Mesenchymal stem cell (in vitro differentiated cells and primary cell): Measurements from ENCODE around the gene TMEM45B.

Source experiments
- DNase-seq: peaks from one replicate; pipeline ENCODE4 v3.0.0-alpha.2; 2013
- H2AFZ ChIP-seq: one replicate; pipeline ENCODE4 v1.6.1; 2013; ENCODE audit warnings: low read depth, mild to moderate bottlenecking, control low read depth, inconsistent platforms, low read length, moderate library complexity
- H2AK5ac ChIP-seq: 2 replicates; pipeline ENCODE4 v1.6.1; 2013; ENCODE audit warnings: low read length, moderate library complexity, mild to moderate bottlenecking, inconsistent platforms; ENCODE audit not compliant: severe bottlenecking
- H2BK120ac ChIP-seq: one replicate; pipeline ENCODE4 v1.6.1; 2013; ENCODE audit warnings: low read depth, mild to moderate bottlenecking, inconsistent platforms, low read length, moderate library complexity
- H2BK12ac ChIP-seq, 2 experiments: one replicate each; pipeline ENCODE4 v1.6.1; 2013; ENCODE audit warnings: inconsistent platforms in 2 of 2, low read length in 2 of 2, mild to moderate bottlenecking in 2 of 2, moderate library complexity in 2 of 2, control low read depth in 1 of 2
- H2BK15ac ChIP-seq: one replicate; pipeline ENCODE4 v1.6.1; 2013; ENCODE audit warnings: mild to moderate bottlenecking, low read depth, inconsistent platforms; ENCODE audit not compliant: poor library complexity, severe bottlenecking
- H2BK5ac ChIP-seq: 2 replicates; pipeline ENCODE4 v1.6.1; 2013; ENCODE audit warnings: low read depth, mild to moderate bottlenecking, low read length, control low read depth, inconsistent platforms; ENCODE audit not compliant: poor library complexity, severe bottlenecking
- H3K14ac ChIP-seq, 2 experiments: one replicate each; pipeline ENCODE4 v1.6.1; 2013; ENCODE audit warnings: inconsistent platforms in 2 of 2, low read length in 2 of 2, control low read depth in 1 of 2, mild to moderate bottlenecking in 1 of 2, moderate library complexity in 1 of 2
- H3K18ac ChIP-seq, 2 experiments: one replicate each; pipeline ENCODE4 v1.6.1; 2013; ENCODE audit warnings: inconsistent platforms in 2 of 2, low read length in 2 of 2, control low read depth in 1 of 2, low read depth in 1 of 2, mild to moderate bottlenecking in 1 of 2
- H3K23ac ChIP-seq, 2 experiments: one replicate each; pipeline ENCODE4 v1.6.1; 2013; ENCODE audit warnings: inconsistent platforms in 2 of 2, low read length in 2 of 2, mild to moderate bottlenecking in 2 of 2, moderate library complexity in 2 of 2, control low read depth in 1 of 2
- H3K27ac ChIP-seq: 2 replicates; pipeline ENCODE4 v1.5.1; 2013; ENCODE audit warnings: mild to moderate bottlenecking, moderate library complexity, low read length, control low read depth, inconsistent platforms; ENCODE audit not compliant: poor library complexity, severe bottlenecking
- H3K27me3 ChIP-seq, 2 experiments: 2 replicates each; pipeline versions ENCODE4 v1.6.1 to v1.7.0; 2013; ENCODE audit warnings: low read length in 2 of 2, mild to moderate bottlenecking in 2 of 2, moderate library complexity in 2 of 2, control low read depth in 1 of 2, inconsistent platforms in 1 of 2; ENCODE audit not compliant: control insufficient read depth in 1 of 2, insufficient read depth in 1 of 2
- H3K36me3 ChIP-seq, 2 experiments: 2 replicates each; pipeline versions ENCODE4 v1.6.1 to v1.7.0; 2013; ENCODE audit warnings: low read length in 2 of 2, control low read depth in 1 of 2, inconsistent platforms in 1 of 2, low read depth in 1 of 2, mild to moderate bottlenecking in 1 of 2; ENCODE audit not compliant: insufficient read depth in 2 of 2, control insufficient read depth in 1 of 2
- H3K4ac ChIP-seq, 2 experiments: one replicate each; pipeline ENCODE4 v1.6.1; 2013; ENCODE audit warnings: inconsistent platforms in 2 of 2, low read length in 2 of 2, mild to moderate bottlenecking in 2 of 2, moderate library complexity in 2 of 2, control low read depth in 1 of 2, low read depth in 1 of 2
- H3K4me1 ChIP-seq: 2 replicates; pipeline ENCODE4 v1.6.1; 2013; ENCODE audit warnings: low read depth, low read length, control low read depth; ENCODE audit not compliant: control insufficient read depth, insufficient read depth
- H3K4me2 ChIP-seq: 2 replicates; pipeline ENCODE4 v1.6.1; 2013; ENCODE audit warnings: low read length, mild to moderate bottlenecking, inconsistent platforms; ENCODE audit not compliant: poor library complexity, severe bottlenecking
- H3K4me3 ChIP-seq, 2 experiments: 2 replicates each; pipeline versions ENCODE4 v1.5.1 to v1.7.0; 2013; ENCODE audit warnings: low read length in 2 of 2, mild to moderate bottlenecking in 2 of 2, control low read depth in 1 of 2, low read depth in 1 of 2; ENCODE audit not compliant: insufficient read depth in 1 of 2
- H3K79me1 ChIP-seq: replicated peaks from 2 replicates; pipeline ENCODE4 v1.6.1; 2013; ENCODE audit warnings: mild to moderate bottlenecking, control low read depth, low read length, inconsistent platforms; ENCODE audit not compliant: poor library complexity, severe bottlenecking
- H3K9ac ChIP-seq: 2 replicates; pipeline ENCODE4 v1.7.0; 2013; ENCODE audit warnings: mild to moderate bottlenecking, low read length, moderate library complexity
- H3K9me3 ChIP-seq: 2 replicates; pipeline ENCODE4 v1.7.0; 2013; ENCODE audit warnings: mild to moderate bottlenecking, low read length; ENCODE audit not compliant: control insufficient read depth
- H4K8ac ChIP-seq: one replicate; pipeline ENCODE4 v1.6.1; 2013; ENCODE audit warnings: inconsistent platforms, mild to moderate bottlenecking, low read length, moderate library complexity
- H4K91ac ChIP-seq: one replicate; pipeline ENCODE4 v1.6.1; 2013; ENCODE audit warnings: mild to moderate bottlenecking, low read length, inconsistent platforms
- WGBS: methylation state at CpG from one replicate; pipeline ENCODE4 v1.1.7; 2013; ENCODE audit warnings: mixed read lengths; 5-methylcytosine and 5-hydroxymethylcytosine counted together

The TMEM45B gene

GRCh38 chr11:129895126-129896041 is 79.7 kb downstream of the TMEM45B start, which contains the start of gene NFRKB:
Gene NFRKB, minus strand, starts transcription at chr11:129895578. Its CDS starts 2,729 bp downstream, at chr11:129892849.
- no peak within 1 kb of the TSS for H2BK12ac ChIP-seq
- no peak within 1 kb of the TSS for H2BK5ac ChIP-seq

GRCh38 chr11:129896062-129896461 is 80.4 kb downstream of the TMEM45B start:
- Histone ChIP-seq H3K36me3 (peaks cover 6 to 43% of the 10 kb centered on the region in 2 experiments), H4K91ac (no peak overlapping the region)

More at GRCh38 chr11:129895126-129896041, 79.7 kb downstream of the TMEM45B start, which contains the start of gene NFRKB:
- Histone ChIP-seq H3K4ac (peak within 1 kb of the TSS; percentile 52 to 61), H3K9me3 (no peaks in the 10 kb centered on the region), H2BK15ac (peak within 1 kb of the TSS; percentile 53), H3K36me3 (peaks cover 6 to 43% of the 10 kb centered on the region in 2 experiments), H3K4me1 (peaks cover 1% of the 10 kb centered on the region), H3K23ac (no peak within 1 kb of the TSS), H2AFZ (peak within 1 kb of the TSS; percentile 39), H4K8ac (peak within 1 kb of the TSS; percentile 33), H3K27ac (peak within 1 kb of the TSS; percentile 11), H3K9ac (peak within 1 kb of the TSS; percentile 91), H2BK120ac (peak within 1 kb of the TSS; percentile 61), H3K4me3 (peak within 1 kb of the TSS; percentile 90 to 95), H3K4me2 (peak within 1 kb of the TSS; percentile 69), H3K14ac (peak within 1 kb of the TSS in 1 of 2 experiments; percentile 77), H3K79me1 (peaks cover 18% of the 10 kb centered on the region), H4K91ac (peak within 1 kb of the TSS; percentile 53), H2AK5ac (no peak within 1 kb of the TSS), H3K27me3 (no peaks in the 10 kb centered on the region), H3K18ac (peak within 1 kb of the TSS; percentile 35 to 76)
- peak; percentile 68 for DNase-seq
- WGBS: 2% methylated on average over 77 of the region's 77 CpGs

GRCh38 chr11:129905402-129905801 is 89.8 kb downstream of the TMEM45B start:
- Histone ChIP-seq H2BK12ac (no peak overlapping the region), H2BK120ac (no peak overlapping the region), H3K18ac (no peak overlapping the region), H3K9me3 (no peaks in the 10 kb centered on the region), H2BK15ac (no peak overlapping the region), H3K9ac (no peak overlapping the region), H2AFZ (no peak overlapping the region), H3K4me3 (no peak overlapping the region), H4K91ac (no peak overlapping the region), H2BK5ac (no peak overlapping the region), H3K4ac (no peak overlapping the region), H2AK5ac (no peak overlapping the region), H3K27ac (no peak overlapping the region), H3K23ac (no peak overlapping the region), H3K36me3 (peaks cover 28 to 68% of the 10 kb centered on the region in 2 experiments), H3K4me1 (peaks cover 2% of the 10 kb centered on the region), H4K8ac (no peak overlapping the region), H3K79me1 (no peaks in the 10 kb centered on the region), H3K27me3 (no peaks in the 10 kb centered on the region), H3K4me2 (no peak overlapping the region), H3K14ac (no peak overlapping the region)
- no peak for DNase-seq
- 97% methylated on average over 8 of the region's 8 CpGs for WGBS

More at GRCh38 chr11:129896062-129896461, 80.4 kb downstream of the TMEM45B start:
- H3K9ac ChIP-seq: peak overlapping the region; percentile 81
- H2BK15ac ChIP-seq: no peak overlapping the region
- H3K4me3 ChIP-seq: peak overlapping the region in 1 of 2 experiments; percentile 95
- no peaks in the 10 kb centered on the region for H3K9me3 ChIP-seq
- peak overlapping the region; percentile 27 for H2BK120ac ChIP-seq
- DNase-seq: no peak
- H3K18ac ChIP-seq: peak overlapping the region; percentile 15 to 74
- H4K8ac ChIP-seq: peak overlapping the region; percentile 33
- no peak overlapping the region for H3K27ac ChIP-seq
- H2BK5ac ChIP-seq: no peak overlapping the region
- H3K4me2 ChIP-seq: peak overlapping the region; percentile 36
- no peaks in the 10 kb centered on the region for H3K27me3 ChIP-seq
- 58% methylated on average over 7 of the region's 9 CpGs for WGBS
- H3K4ac ChIP-seq: no peak overlapping the region
- peak overlapping the region in 1 of 2 experiments; percentile 77 for H3K14ac ChIP-seq
- peaks cover 1% of the 10 kb centered on the region for H3K4me1 ChIP-seq
- H3K23ac ChIP-seq: no peak overlapping the region
- peaks cover 18% of the 10 kb centered on the region for H3K79me1 ChIP-seq
- H2AFZ ChIP-seq: peak overlapping the region; percentile 39
- H2AK5ac ChIP-seq: no peak overlapping the region
- no peak overlapping the region for H2BK12ac ChIP-seq
